Fibroblast of the conjunctiva (primary cell): ENCODE data around the gene RHBDL3.
A peak's percentile ranks its signal among the peaks of the same experiment; 100 is the strongest.
"Not testable (repeated sequence)": the region's sequence is repeated elsewhere in the genome, so short reads cannot be mapped to it uniquely, and the experiment has no call there.

Experiments
- DNase-seq: peaks from one replicate; pipeline ENCODE4 v3.0.0-alpha.2; 2010; ENCODE audit warnings: low read depth

Gene RHBDL3

DNA sequence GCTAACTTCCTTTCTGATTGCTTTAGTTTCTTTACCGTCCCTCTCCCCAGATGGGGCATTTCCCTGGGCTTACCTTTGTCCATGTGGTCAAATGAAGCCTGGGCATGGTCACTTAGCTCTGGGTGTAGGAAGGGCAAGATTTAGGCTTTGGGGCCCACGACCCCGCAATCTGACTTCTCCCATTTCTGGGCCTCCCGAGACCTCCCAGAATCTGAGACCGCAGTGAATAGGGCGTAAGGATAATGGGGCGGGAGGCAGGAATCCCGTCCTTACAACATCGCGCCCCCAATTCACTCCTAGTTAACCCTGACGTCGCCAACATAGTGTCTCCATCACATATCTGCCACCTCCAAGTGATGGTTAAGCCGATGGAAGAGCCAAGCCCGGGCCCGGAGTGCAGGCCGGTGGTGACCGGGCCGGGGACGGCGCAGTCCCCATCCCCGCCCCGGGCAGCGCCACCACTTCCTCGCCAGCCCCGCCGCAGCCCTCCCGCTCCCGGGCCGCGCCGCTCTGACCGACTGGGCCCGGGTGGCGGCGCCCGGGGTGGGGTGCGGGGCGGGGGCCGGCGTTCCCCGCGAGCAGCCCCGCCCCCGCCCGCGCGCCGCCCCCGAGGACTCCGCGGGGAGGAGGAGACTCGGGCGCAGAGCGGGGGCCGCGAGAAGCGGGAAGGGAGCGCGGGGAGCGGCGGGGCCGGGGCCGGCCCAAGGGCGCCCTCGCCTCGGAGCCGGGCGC is at the start of gene RHBDL3:
RHBDL3 (plus strand) TSS at position 641 of the 732 bp plus-strand sequence. CDS start 358 bp downstream, outside the sequence.
- no peak for DNase-seq

GRCh38 chr17:32222621-32223020 is 43.0 kb upstream of the RHBDL3 start:
- DNase-seq: no peak

- DNase-seq: no peak
These were observed 41.9 kb upstream of the RHBDL3 start for GRCh38 chr17:32223703-32224102.

- DNase-seq: no peak
These were observed 38.7 kb upstream of the RHBDL3 start for GRCh38 chr17:32226886-32227285.

DNA sequence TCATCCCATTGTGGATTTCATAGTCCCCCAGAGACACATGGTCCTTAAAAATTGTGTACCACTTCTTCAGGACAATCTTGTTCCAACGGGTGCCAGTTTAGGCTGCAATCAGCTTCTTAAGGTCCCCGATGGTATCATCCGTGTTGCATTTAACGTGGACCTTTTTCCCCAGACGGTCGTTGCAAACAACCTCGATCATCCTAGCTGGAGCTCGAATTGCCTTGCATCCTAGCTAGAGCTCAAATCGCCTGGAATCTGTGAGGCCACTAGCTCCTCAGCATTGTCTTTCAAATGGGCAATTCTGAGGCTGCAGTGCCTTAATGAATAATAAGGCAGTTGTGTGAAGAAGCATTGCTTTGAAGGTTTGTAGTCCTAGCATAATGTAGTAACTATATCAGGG is 37.7 kb upstream of the RHBDL3 start:
- no peak for DNase-seq

DNA sequence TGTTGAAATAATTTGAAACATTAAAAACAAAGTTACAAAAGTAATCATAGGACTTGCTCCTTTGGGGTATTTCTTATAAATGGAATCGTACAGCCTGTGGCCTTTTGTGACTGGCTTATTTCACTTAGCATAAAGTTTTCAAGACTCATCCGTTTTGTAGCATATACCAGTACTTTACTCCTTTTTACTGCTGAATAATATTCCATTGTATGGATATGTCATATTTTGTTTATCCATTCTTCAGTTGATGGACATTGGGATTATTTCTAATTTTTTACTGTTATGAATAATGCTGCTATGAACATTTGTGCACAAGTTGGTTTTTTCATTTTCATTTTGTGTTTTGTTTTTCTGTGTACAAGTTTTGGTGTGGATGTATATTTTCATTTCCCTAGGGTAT is 30.0 kb upstream of the RHBDL3 start:
- no peak for DNase-seq

GRCh38 chr17:32239456-32239855 is 26.2 kb upstream of the RHBDL3 start:
- no peak for DNase-seq

GRCh38 chr17:32240750-32241149 is 24.9 kb upstream of the RHBDL3 start:
- DNase-seq: no peak

- DNase-seq: no peak
These were observed 24.0 kb upstream of the RHBDL3 start for GRCh38 chr17:32241640-32242039.

DNA sequence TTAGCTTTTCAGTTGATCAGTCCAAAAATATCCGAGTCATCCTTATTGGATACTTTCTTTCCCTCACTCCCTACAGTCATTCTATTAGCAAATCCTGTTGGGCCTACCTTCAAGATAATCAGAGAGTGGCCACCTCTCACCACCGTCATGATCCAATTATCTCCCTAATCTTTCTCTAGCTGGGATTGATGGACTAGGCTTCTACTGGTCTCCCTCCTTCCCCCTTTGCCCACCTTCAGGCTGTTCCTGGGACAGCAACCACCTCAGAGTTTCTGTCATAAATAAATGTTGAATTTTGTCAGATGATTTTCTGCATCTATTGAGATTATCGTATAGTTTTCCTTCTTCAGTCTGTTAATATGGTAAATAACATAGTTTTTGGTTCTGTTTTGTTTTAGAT is 16.2 kb upstream of the RHBDL3 start:
- DNase-seq: no peak

- DNase-seq: peak; percentile 56
These were observed 12.5 kb upstream of the RHBDL3 start for GRCh38 chr17:32253117-32253611.

DNA sequence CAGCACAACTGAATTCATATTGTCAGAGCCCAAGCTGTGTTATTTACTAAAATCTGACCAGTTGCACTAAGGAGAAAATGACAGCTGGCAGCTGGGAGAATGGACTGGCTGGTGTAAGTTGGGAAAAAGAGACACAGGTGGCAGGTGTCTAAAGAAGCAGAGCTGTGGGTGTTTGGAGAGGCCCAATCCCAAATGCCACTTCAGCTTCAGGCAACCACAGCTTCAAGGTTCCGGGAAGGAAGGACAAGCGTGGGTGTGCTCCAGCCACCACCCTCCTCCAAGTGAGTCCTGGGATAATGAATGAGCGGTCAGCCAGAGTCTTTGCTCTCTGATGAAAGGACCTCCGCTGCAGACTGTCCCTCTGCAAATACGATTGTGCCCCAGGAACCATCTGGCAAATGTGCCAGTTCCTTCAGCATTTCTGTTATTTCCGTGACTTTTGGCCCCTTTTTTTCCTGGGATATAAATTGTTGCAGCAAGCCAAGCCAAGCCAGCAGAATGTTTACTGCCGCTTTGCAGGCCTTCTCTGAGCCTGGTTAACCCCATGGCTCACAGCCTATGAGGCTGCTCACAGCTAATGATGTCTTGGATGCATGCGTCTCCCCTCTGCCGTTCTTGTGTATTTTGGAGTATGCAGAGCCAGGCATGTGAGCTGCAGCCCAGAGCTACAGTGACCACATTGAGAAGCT is 9.5 kb upstream of the RHBDL3 start:
- no peak for DNase-seq

DNA sequence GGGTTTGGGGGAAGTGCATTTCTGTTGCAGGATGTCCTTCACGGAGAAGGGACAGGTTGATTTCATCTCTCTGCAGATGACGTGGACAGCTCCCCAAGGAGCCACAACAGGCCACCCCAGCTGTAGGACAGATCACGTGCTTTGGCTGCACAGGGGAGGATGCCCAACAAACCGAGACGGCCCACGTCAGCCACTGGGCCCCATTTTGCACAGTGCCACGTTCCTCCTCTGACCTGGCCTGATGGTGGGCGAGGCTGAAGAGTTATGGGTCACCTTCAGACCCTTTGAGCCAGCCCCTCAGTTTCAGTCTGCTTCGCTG is 9.0 kb upstream of the RHBDL3 start:
- no peak for DNase-seq

DNA sequence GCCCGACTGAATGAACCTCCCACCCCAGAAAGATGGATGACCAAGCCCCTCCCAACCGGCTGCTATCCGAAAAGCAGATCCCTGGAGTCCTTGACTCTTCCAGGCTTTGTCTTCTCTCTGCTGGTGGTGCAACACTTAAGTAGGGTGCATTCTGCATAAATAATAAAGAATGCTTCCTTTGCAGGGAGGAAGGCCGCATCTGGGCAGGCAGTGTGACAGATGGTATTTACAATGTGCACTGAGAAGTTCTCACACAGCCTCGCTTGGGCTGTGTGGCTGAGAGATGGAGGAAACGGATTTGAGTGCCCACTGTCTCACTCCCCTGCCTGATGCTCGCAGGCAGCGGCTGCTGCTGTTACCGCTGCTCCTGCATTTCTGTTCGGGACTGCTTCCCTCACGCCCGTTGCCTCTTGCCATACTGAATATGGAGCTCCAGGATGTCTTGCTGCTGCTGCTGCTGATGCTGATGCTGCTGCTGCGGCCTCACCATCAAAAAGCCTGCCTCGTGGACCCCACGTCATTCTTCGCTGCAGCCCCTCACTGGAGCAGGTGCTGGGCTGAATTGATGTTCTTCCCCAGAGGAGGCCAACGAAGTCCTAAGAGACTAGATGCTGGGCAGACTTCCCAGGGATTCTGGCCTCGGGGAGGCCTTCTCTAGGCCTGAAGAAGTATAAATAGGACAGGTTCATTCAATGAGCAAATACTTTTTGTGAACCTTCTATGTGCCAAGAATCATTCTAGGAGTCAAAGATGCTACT is 7.1 kb upstream of the RHBDL3 start:
- no peak for DNase-seq

GRCh38 chr17:32259586-32259985 is 6.0 kb upstream of the RHBDL3 start:
- DNase-seq: peak; percentile 18

GRCh38 chr17:32261417-32261736 is 4.3 kb upstream of the RHBDL3 start:
- DNase-seq: no peak

DNA sequence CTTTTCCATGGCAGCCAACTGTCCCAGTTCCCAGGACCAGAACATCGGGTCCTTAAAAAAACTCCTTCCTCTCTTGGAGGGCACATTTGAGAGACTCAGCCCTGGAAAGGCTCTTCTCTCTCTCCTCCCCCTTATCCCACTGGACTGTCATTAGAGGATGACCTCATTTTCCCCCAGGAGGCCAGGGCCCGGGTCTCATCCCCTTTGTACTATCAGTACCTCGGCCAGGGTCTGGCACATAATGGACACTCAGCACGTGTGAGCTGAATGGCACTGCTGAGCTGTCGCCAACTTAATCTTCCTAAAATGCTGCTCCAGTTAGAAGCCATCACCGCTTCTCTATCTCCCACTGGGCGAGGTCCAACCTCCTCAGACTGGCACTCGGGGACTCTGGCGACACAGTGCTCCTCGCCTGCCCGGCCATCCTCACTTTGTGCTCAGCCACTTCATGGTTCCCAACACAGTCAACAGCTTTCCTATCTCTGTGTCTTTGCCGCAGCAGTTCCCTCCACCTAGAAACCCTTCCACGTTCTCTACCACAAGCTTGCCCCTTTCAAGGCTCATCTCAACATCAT is 3.6 kb upstream of the RHBDL3 start:
- no peak for DNase-seq

GRCh38 chr17:32263515-32263914 is 2.1 kb upstream of the RHBDL3 start:
- not testable (repeated sequence) for DNase-seq

GRCh38 chr17:32264140-32264799 is 1.4 kb upstream of the RHBDL3 start:
- no peak for DNase-seq

DNA sequence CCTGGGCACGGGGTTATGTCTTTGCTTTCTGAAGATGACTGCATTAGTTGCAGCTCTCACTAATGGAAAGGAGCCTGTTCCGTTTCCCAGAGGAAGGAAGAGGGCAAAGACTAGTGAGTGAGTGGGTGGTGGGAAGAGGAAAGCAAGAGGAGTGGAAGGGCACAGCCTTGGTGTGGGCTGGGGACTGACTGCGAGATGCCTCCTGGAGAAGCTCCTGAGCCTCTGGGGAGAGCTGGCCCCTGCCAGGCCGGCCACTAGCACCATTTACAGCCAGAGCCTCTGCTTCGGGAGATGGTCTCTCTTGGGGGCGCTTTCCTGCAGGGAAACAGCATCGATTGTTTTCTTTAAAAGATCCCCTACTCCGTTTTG is 825 bp upstream of the RHBDL3 start:
- no peak for DNase-seq

- no peak for DNase-seq
These were observed 388 bp downstream of the RHBDL3 start for GRCh38 chr17:32266051-32266388.
